ENCODE results near the gene CD38. TPM values are rescaled to one million over a fixed set of nuclear protein-coding genes. Genes with fewer than 3 reads are reported as not detected.

The CD38 gene
- total and polyA plus RNA-seq, 4 donors: 0.20 to 9.3 (median 4.3) TPM

DNA sequence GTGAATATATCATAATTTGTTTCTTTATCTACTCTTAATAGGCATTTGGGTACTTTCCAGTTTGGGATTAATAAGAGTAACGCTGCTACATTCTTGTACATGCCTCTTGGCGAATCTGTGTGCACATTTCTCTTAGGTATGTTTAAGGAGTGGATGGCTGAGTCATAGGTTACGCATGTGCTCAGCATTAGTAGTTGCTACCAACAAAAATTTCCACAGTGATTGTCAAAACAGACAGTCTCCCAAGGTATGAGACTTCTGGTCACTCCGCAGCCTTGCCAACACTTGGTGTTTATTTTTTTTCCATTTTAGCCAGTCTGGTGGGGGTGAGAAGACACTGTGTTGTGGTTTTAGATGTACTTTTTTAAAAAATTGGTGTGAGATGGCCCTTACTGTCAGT is 115.8 kb downstream of the CD38 start:
- H3K27me3 ChIP-seq (ENCODE audit: control insufficient read depth in 1 of 2, insufficient read depth in 2 of 2, low read length in 1 of 2): no peaks in the 10 kb centered on the region
- no peak overlapping the region for H3K27ac ChIP-seq (ENCODE audit: low read depth in 1 of 2, low read length in 2 of 2)
- H3K9me3 ChIP-seq (ENCODE audit: control insufficient read depth, low read length): no peaks in the 10 kb centered on the region
- no peaks in the 10 kb centered on the region for H3K36me3 ChIP-seq (ENCODE audit: control insufficient read depth in 1 of 2, insufficient read depth in 2 of 2, low read length in 1 of 2)
- ATAC-seq (ENCODE audit: low FRiP score) (no peak), DNase-seq (no peak)
- H3K4me3 ChIP-seq (ENCODE audit: low read length in 2 of 2): no peak overlapping the region
- H3K4me1 ChIP-seq (ENCODE audit: control insufficient read depth in 1 of 2, insufficient read depth in 2 of 2, low read length in 2 of 2): no peaks in the 10 kb centered on the region
- intact Hi-C loops (cut with DNase I): no loop called here
- 79 to 84% methylated on average over 4 of the region's 4 CpGs for WGBS, 2 donors

DNA sequence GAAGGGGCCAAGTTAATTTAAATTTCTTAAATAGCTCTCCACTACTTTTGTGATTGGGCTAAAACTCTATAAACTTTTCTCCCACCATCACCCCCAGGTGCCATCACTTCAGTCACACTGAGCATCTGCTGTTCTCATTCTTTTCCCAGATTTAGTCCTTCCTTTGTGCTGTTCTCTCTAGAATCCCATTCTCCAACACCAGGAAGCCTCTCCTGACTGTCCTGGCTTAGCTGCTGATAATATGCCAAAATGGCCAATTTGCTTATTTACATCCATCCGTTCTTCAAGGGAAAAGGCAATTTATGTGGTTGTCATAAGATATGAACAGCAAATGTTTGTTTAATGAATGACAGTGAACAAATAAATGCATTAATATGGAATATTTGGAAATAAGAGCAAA is 116.3 kb downstream of the CD38 start:
- WGBS, 2 donors: 66 to 77% methylated on average over 1 of the region's 1 CpG
- Histone ChIP-seq H3K36me3 (ENCODE audit: control insufficient read depth in 1 of 2, insufficient read depth in 2 of 2, low read length in 1 of 2) (no peaks in the 10 kb centered on the region), H3K27ac (ENCODE audit: low read depth in 1 of 2, low read length in 2 of 2) (no peak overlapping the region), H3K4me1 (ENCODE audit: control insufficient read depth in 1 of 2, insufficient read depth in 2 of 2, low read length in 2 of 2) (no peaks in the 10 kb centered on the region), H3K9me3 (ENCODE audit: control insufficient read depth, low read length) (no peaks in the 10 kb centered on the region), H3K27me3 (ENCODE audit: control insufficient read depth in 1 of 2, insufficient read depth in 2 of 2, low read length in 1 of 2) (no peaks in the 10 kb centered on the region), H3K4me3 (ENCODE audit: low read length in 2 of 2) (no peak overlapping the region)
- intact Hi-C loops (cut with DNase I): no loop called here
- DNase-seq (no peak), ATAC-seq (ENCODE audit: low FRiP score) (no peak)

DNA sequence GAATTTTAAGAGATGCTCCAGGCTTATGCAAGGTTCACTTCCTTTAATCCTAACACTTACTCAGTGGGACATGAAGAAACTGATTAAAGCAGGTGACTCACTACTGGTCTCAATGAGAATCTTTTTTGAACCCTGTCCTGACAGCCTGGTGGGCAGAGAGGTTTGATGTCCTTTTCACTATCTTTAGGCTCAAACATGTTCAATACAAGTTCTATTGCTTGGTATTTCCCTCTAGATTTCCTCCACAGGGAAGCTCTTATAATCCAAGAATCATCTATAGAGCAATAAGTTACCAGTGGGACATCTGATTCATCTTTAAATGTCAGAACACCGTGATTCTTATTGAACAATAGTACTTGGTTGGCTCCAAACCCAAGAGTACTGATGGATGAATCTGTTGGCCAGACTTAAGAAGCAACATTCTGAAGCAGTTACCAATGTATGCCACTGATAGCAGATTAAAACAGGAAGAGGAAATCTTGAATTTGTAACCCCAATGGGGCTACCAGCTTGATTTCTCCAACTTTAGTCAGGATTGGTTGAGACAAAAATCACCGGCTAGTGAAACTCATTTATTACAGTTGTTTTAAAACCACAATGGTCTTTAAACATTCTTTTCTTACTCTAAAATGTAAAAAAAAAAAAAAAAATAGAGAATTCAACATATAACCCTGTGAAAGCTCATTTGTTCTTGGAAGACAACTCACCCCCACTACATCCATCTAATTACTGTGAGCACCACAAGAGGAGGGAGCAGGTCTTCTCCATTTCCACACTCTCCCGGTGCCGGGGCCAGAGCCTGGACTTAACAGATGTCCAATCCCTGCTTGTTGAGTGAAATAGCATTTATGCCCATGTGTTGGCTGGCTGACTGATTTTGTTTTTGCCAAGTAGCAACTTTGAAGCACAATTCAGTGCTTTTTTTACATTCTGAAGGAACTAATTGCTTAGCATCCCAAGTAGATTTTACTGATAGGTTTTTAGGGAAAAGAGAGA is 117.1 kb downstream of the CD38 start:
- no peak for DNase-seq
- intact Hi-C loops (cut with DNase I): no loop called here
- H3K27ac ChIP-seq (ENCODE audit: low read depth in 1 of 2, low read length in 2 of 2): no peak overlapping the region
- H3K27me3 ChIP-seq (ENCODE audit: control insufficient read depth in 1 of 2, insufficient read depth in 2 of 2, low read length in 1 of 2): no peaks in the 10 kb centered on the region
- no peaks in the 10 kb centered on the region for H3K36me3 ChIP-seq (ENCODE audit: control insufficient read depth in 1 of 2, insufficient read depth in 2 of 2, low read length in 1 of 2)
- H3K9me3 ChIP-seq (ENCODE audit: control insufficient read depth, low read length): no peaks in the 10 kb centered on the region
- ATAC-seq (ENCODE audit: low FRiP score): no peak
- no peaks in the 10 kb centered on the region for H3K4me1 ChIP-seq (ENCODE audit: control insufficient read depth in 1 of 2, insufficient read depth in 2 of 2, low read length in 2 of 2)
- H3K4me3 ChIP-seq (ENCODE audit: low read length in 2 of 2): no peak overlapping the region
- 47 to 60% methylated on average over 4 of the region's 4 CpGs for whole genome bisulfite sequencing, 2 donors

DNA sequence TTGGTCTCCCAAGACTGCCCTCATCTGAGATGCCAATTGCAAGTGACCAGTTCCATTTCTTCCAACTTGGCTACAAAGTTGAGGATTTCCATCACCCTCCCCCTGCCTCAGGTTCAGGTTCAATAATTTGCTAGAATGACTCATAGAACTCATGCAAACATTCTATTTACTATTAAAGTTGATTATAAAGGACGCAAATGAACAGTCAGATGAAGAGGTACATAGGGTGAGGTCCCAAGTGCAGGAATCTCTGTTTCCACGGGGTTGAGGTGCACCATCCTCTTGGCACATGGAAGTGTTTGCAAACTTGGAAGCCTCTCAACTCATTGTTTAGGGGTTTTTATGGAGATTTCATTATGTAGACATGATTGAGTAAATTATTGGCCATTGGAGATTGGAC is 119.4 kb downstream of the CD38 start:
- Histone ChIP-seq H3K36me3 (ENCODE audit: control insufficient read depth in 1 of 2, insufficient read depth in 2 of 2, low read length in 1 of 2) (no peaks in the 10 kb centered on the region), H3K27me3 (ENCODE audit: control insufficient read depth in 1 of 2, insufficient read depth in 2 of 2, low read length in 1 of 2) (no peaks in the 10 kb centered on the region), H3K4me3 (ENCODE audit: low read length in 2 of 2) (no peak overlapping the region), H3K4me1 (ENCODE audit: control insufficient read depth in 1 of 2, insufficient read depth in 2 of 2, low read length in 2 of 2) (no peaks in the 10 kb centered on the region), H3K9me3 (ENCODE audit: control insufficient read depth, low read length) (no peaks in the 10 kb centered on the region), H3K27ac (ENCODE audit: low read depth in 1 of 2, low read length in 2 of 2) (no peak overlapping the region)
- ATAC-seq (ENCODE audit: low FRiP score): no peak
- intact Hi-C loops (cut with DNase I): no loop called here
- 90 to 93% methylated on average over 2 of the region's 2 CpGs for WGBS, 2 donors
- no peak for DNase-seq

DNA sequence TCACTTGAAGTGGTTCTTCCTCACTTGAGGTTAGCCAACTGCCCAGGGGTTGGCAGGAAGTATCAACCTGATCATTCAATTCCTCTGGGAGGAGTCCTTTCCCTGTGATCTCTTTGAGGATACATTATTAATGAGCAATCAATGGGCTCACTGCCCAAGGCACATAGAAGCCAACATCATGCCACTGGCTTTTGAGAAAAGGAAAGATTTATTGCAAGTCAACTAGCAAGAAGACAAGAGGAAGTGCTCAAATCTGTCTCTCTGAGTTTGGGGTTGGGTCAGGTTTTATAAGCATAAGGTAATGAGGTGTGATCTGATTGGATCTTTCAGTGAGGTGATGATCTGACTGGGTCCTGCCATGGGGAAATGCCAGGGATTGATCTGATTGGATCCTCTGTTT is 120.8 kb downstream of the CD38 start:
- Histone ChIP-seq H3K36me3 (ENCODE audit: control insufficient read depth in 1 of 2, insufficient read depth in 2 of 2, low read length in 1 of 2) (no peaks in the 10 kb centered on the region), H3K27me3 (ENCODE audit: control insufficient read depth in 1 of 2, insufficient read depth in 2 of 2, low read length in 1 of 2) (no peaks in the 10 kb centered on the region), H3K9me3 (ENCODE audit: control insufficient read depth, low read length) (no peaks in the 10 kb centered on the region), H3K4me1 (ENCODE audit: control insufficient read depth in 1 of 2, insufficient read depth in 2 of 2, low read length in 2 of 2) (no peaks in the 10 kb centered on the region), H3K4me3 (ENCODE audit: low read length in 2 of 2) (no peak overlapping the region), H3K27ac (ENCODE audit: low read depth in 1 of 2, low read length in 2 of 2) (no peak overlapping the region)
- intact Hi-C loops (cut with DNase I): no loop called here
- no peak for ATAC-seq (ENCODE audit: low FRiP score)
- no peak for DNase-seq

DNA sequence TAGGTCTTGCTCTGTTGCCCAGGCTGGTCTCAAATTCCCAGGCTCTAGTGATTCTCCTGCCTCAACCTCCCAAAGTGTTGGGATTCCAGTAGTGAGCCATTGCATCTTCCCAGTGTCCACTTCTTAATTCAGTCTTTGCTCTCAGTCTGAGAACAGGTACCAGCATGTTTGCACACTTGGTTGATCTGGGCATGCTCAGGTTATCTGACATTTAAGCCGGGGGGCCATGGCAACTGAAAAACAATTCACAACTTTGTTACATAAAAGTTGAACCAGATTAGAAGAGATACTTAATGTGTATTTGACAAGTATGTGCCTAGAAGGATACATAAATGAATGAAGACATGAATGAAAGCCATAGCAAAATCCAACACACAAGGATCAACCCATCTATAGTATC is 121.4 kb downstream of the CD38 start:
- DNase-seq (no peak), ATAC-seq (ENCODE audit: low FRiP score) (no peak)
- intact Hi-C loops (cut with DNase I): no loop called here
- H3K4me1 ChIP-seq (ENCODE audit: control insufficient read depth in 1 of 2, insufficient read depth in 2 of 2, low read length in 2 of 2): no peaks in the 10 kb centered on the region
- H3K4me3 ChIP-seq (ENCODE audit: low read length in 2 of 2): no peak overlapping the region
- 72 to 95% methylated on average over 1 of the region's 1 CpG for WGBS, 2 donors
- no peaks in the 10 kb centered on the region for H3K36me3 ChIP-seq (ENCODE audit: control insufficient read depth in 1 of 2, insufficient read depth in 2 of 2, low read length in 1 of 2)
- H3K27me3 ChIP-seq (ENCODE audit: control insufficient read depth in 1 of 2, insufficient read depth in 2 of 2, low read length in 1 of 2): no peaks in the 10 kb centered on the region
- no peak overlapping the region for H3K27ac ChIP-seq (ENCODE audit: low read depth in 1 of 2, low read length in 2 of 2)
- H3K9me3 ChIP-seq (ENCODE audit: control insufficient read depth, low read length): no peaks in the 10 kb centered on the region

DNA sequence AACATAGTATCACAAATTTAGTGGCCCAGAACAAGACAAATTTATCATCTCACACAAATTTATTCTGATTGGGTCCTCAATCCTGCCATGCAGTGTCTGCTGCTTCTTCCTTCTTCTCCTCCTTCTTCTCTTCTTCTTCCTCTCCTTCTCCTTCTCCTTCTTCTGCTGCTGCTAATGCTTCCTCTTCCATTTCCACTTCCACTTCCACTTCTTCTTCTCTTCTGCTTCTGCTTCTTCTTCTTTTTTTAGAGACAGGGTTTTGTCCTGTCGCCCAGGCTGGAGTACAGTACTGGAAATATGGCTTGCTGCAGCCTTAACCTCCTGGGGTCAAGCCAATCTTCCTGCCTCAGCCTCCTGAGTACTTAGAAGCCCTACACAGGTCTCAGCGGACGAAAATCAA is 122.9 kb downstream of the CD38 start:
- intact Hi-C loops (cut with DNase I): no loop called here
- Histone ChIP-seq H3K27me3 (ENCODE audit: control insufficient read depth in 1 of 2, insufficient read depth in 2 of 2, low read length in 1 of 2) (no peaks in the 10 kb centered on the region), H3K4me1 (ENCODE audit: control insufficient read depth in 1 of 2, insufficient read depth in 2 of 2, low read length in 2 of 2) (no peaks in the 10 kb centered on the region), H3K27ac (ENCODE audit: low read depth in 1 of 2, low read length in 2 of 2) (no peak overlapping the region), H3K4me3 (ENCODE audit: low read length in 2 of 2) (no peak overlapping the region), H3K36me3 (ENCODE audit: control insufficient read depth in 1 of 2, insufficient read depth in 2 of 2, low read length in 1 of 2) (no peaks in the 10 kb centered on the region), H3K9me3 (ENCODE audit: control insufficient read depth, low read length) (peaks cover 2% of the 10 kb centered on the region)
- ATAC-seq (ENCODE audit: low FRiP score) (no peak), DNase-seq (no peak)
- 84 to 85% methylated on average over 3 of the region's 3 CpGs for WGBS, 2 donors

DNA sequence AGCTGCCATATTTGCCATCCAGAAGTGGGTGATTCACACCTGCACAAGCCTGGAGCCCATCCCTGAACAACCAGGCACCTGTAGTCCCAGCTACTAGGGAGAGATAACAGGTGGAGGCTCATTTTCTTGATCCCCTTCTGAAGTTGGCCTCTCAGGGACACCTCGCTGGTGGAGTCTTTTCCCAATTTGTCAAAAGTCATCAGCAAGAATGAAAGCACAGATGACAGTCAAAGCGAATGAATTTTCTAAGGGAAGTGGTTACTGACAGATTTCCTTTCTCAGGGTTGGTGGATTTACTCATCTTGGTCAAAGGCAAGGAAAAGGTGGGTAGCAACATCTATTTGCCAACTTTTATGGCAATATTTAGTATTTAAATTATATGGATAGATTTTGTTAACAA is 123.9 kb downstream of the CD38 start:
- Histone ChIP-seq H3K27me3 (ENCODE audit: control insufficient read depth in 1 of 2, insufficient read depth in 2 of 2, low read length in 1 of 2) (no peaks in the 10 kb centered on the region), H3K4me1 (ENCODE audit: control insufficient read depth in 1 of 2, insufficient read depth in 2 of 2, low read length in 2 of 2) (no peaks in the 10 kb centered on the region), H3K36me3 (ENCODE audit: control insufficient read depth in 1 of 2, insufficient read depth in 2 of 2, low read length in 1 of 2) (no peaks in the 10 kb centered on the region), H3K4me3 (ENCODE audit: low read length in 2 of 2) (no peak overlapping the region), H3K27ac (ENCODE audit: low read depth in 1 of 2, low read length in 2 of 2) (no peak overlapping the region), H3K9me3 (ENCODE audit: control insufficient read depth, low read length) (peaks cover 2% of the 10 kb centered on the region)
- intact Hi-C loops (cut with DNase I): no loop called here
- WGBS, 2 donors: 82 to 84% methylated on average over 2 of the region's 2 CpGs
- no peak for DNase-seq
- no peak for ATAC-seq (ENCODE audit: low FRiP score)

DNA sequence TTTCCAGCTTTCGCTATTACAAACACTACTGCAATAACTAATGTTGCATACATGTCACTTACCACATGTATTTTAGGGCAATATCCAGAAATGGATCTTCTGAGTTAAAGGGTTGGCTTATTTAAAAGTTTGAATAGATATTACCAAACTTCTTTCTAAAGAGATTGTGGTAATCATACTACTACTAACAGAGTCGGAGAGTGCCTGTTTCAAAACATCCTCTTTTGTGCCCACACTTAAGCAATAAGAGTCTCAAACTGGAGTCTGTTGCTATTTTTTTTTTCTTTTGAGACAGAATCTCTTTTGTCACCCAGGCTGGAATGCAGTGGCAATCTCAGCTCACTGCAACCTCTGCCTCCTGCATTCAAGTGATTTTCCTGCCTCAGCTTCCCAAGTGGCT is 124.6 kb downstream of the CD38 start:
- H3K27ac ChIP-seq (ENCODE audit: low read depth in 1 of 2, low read length in 2 of 2): no peak overlapping the region
- H3K4me1 ChIP-seq (ENCODE audit: control insufficient read depth in 1 of 2, insufficient read depth in 2 of 2, low read length in 2 of 2): no peaks in the 10 kb centered on the region
- DNase-seq (no peak), ATAC-seq (ENCODE audit: low FRiP score) (no peak)
- H3K4me3 ChIP-seq (ENCODE audit: low read length in 2 of 2): no peak overlapping the region
- no peaks in the 10 kb centered on the region for H3K36me3 ChIP-seq (ENCODE audit: control insufficient read depth in 1 of 2, insufficient read depth in 2 of 2, low read length in 1 of 2)
- H3K9me3 ChIP-seq (ENCODE audit: control insufficient read depth, low read length): peaks cover 2% of the 10 kb centered on the region
- H3K27me3 ChIP-seq (ENCODE audit: control insufficient read depth in 1 of 2, insufficient read depth in 2 of 2, low read length in 1 of 2): no peaks in the 10 kb centered on the region
- WGBS, 2 donors: 79 to 85% methylated on average over 2 of the region's 2 CpGs
- intact Hi-C loops (cut with DNase I): no loop called here
